CD4-positive, alpha-beta T cell (primary cell): ENCODE measurements around the gene COL6A5. TPM values are rescaled to one million over a fixed set of nuclear protein-coding genes. Genes with fewer than 3 reads are reported as not detected.
"Not testable (repeated sequence)": the region's sequence is repeated elsewhere in the genome, so short reads cannot be mapped to it uniquely, and the experiment has no call there.

Experiments used
- ATAC-seq: fragments of 200-7000 bp; cut with Tn5 transposase; one replicate; pipeline ENCODE4 v1.10.0; 2022; ENCODE audit warnings: mild to moderate bottlenecking; ENCODE audit not compliant: poor library complexity
- CTCF ChIA-PET: fragments of 350-600 bp; sonication (Branson Sonifier 250); formaldehyde crosslinking; loops from one replicate; lab custom pipeline; 2021; ENCODE audit warnings: antibody characterized with exemption, inconsistent platforms; lab: Charles Lee
- POLR2A ChIA-PET: fragments of 350-600 bp; sonication (Branson Sonifier 250); formaldehyde crosslinking; loops from one replicate; lab custom pipeline; 2021; ENCODE audit warnings: antibody characterized with exemption, inconsistent platforms; lab: Charles Lee
- DNase-seq, 14 experiments: peaks; one replicate each; pipeline ENCODE4 v3.0.0-alpha.2; 2013 to 2020; ENCODE audit warnings: mixed read lengths in 2 of 14
- H3K27ac ChIP-seq, 2 donors: one replicate each; pipeline versions ENCODE4 v1.5.1 to v1.7.0; 2013; ENCODE audit warnings: low read length in 2 of 2, low read depth in 1 of 2, mild to moderate bottlenecking in 1 of 2
- H3K27me3 ChIP-seq, 2 experiments: 1 replicate in 1 of 2; 2 replicates in 1 of 2; pipeline versions ENCODE4 v1.6.1 to v1.7.0; 2013; ENCODE audit warnings: low read length in 2 of 2, control low read depth in 1 of 2, mild to moderate bottlenecking in 1 of 2, moderate library complexity in 1 of 2; ENCODE audit not compliant: insufficient read depth in 2 of 2, control insufficient read depth in 1 of 2
- H3K36me3 ChIP-seq: one replicate; pipeline ENCODE4 v1.6.1; 2013; ENCODE audit warnings: low read length, control low read depth; ENCODE audit not compliant: insufficient read depth
- H3K4me1 ChIP-seq: one replicate; pipeline ENCODE4 v1.6.1; 2013; ENCODE audit warnings: low read length, control low read depth; ENCODE audit not compliant: insufficient read depth
- H3K4me3 ChIP-seq: one replicate; pipeline ENCODE4 v1.5.1; 2013; ENCODE audit warnings: mild to moderate bottlenecking, low read length, moderate library complexity
- H3K9me3 ChIP-seq, 2 experiments: 1 replicate in 1 of 2; 2 replicates in 1 of 2; pipeline versions ENCODE4 v1.6.1 to v1.7.0; 2013; ENCODE audit warnings: low read length in 2 of 2, mild to moderate bottlenecking in 2 of 2, control low read depth in 1 of 2, moderate library complexity in 1 of 2; ENCODE audit not compliant: control insufficient read depth in 1 of 2, insufficient read depth in 1 of 2
- H3K27ac Mint-ChIP-seq: one replicate; pipeline ENCODE4 v1.8.0; 2020; ENCODE audit warnings: mixed read lengths
- H3K27me3 Mint-ChIP-seq: one replicate; pipeline ENCODE4 v1.8.0; 2021; ENCODE audit warnings: mixed read lengths
- H3K36me3 Mint-ChIP-seq: one replicate; pipeline ENCODE4 v1.8.0; 2021; ENCODE audit warnings: low read depth, mixed read lengths
- H3K4me1 Mint-ChIP-seq: one replicate; pipeline ENCODE4 v1.8.0; 2021; ENCODE audit warnings: low read depth, mixed read lengths
- H3K4me3 Mint-ChIP-seq: one replicate; pipeline ENCODE4 v1.8.0; 2020; ENCODE audit warnings: mild to moderate bottlenecking, mixed read lengths
- H3K9me3 Mint-ChIP-seq: one replicate; pipeline ENCODE4 v1.8.0; 2020; ENCODE audit warnings: mixed read lengths
- intact Hi-C, 2 experiments: fragments of 100-400 bp; cut with DNase I in 1 of 2; cut with micrococcal nuclease in 1 of 2; formaldehyde crosslinking; loops; one replicate each; pipeline versions ENCODE4 v1.15.1 to v1.9.0; 2023 to 2025; cut with DNase I, micrococcal nuclease
- total RNA-seq, 174 experiments: library from RNA in 2 of 174; stranded (reverse) in 2 of 174; gene quantifications; one replicate each; pipeline ENCODE4 v1.2.3 and lab custom pipeline; 2021 to 2026
- TF ChIP-seq, protein P1 (sequence below): fragments of 200-600 bp; IDR thresholded peaks from one replicate; pipeline ENCODE4 v1.8.0; 2022; ENCODE audit warnings: antibody characterized with exemption, mild to moderate bottlenecking

COL6A5 gene
- total RNA-seq, 2 experiments from 2014 or later: not detected

GRCh38 chr3:130404401-130404800 lies 58.9 kb downstream of the COL6A5 start:
- intact Hi-C loops: no loop called here
- ATAC-seq: no peak
- Histone ChIP-seq H3K4me1 (no peaks in the 10 kb centered on the region), H3K9me3 (no peaks in the 10 kb centered on the region), H3K27ac (no peak overlapping the region), H3K36me3 (no peaks in the 10 kb centered on the region), H3K4me3 (no peak overlapping the region), H3K27me3 (peaks cover 0 to 2% of the 10 kb centered on the region in 2 experiments)
- no peak overlapping the region for H3K4me3 Mint-ChIP-seq
- ChIA-PET POLR2A (no interaction called here), CTCF (no interaction called here)
- H3K4me1 Mint-ChIP-seq: no peaks in the 10 kb centered on the region
- DNase-seq: no peak
- H3K27me3 Mint-ChIP-seq: peaks cover 30% of the 10 kb centered on the region
- H3K36me3 Mint-ChIP-seq: no peaks in the 10 kb centered on the region
- no peaks in the 10 kb centered on the region for H3K9me3 Mint-ChIP-seq
- TF ChIP-seq, protein P1, sequence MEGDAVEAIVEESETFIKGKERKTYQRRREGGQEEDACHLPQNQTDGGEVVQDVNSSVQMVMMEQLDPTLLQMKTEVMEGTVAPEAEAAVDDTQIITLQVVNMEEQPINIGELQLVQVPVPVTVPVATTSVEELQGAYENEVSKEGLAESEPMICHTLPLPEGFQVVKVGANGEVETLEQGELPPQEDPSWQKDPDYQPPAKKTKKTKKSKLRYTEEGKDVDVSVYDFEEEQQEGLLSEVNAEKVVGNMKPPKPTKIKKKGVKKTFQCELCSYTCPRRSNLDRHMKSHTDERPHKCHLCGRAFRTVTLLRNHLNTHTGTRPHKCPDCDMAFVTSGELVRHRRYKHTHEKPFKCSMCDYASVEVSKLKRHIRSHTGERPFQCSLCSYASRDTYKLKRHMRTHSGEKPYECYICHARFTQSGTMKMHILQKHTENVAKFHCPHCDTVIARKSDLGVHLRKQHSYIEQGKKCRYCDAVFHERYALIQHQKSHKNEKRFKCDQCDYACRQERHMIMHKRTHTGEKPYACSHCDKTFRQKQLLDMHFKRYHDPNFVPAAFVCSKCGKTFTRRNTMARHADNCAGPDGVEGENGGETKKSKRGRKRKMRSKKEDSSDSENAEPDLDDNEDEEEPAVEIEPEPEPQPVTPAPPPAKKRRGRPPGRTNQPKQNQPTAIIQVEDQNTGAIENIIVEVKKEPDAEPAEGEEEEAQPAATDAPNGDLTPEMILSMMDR: no peak
- no peak overlapping the region for H3K27ac Mint-ChIP-seq

DNA sequence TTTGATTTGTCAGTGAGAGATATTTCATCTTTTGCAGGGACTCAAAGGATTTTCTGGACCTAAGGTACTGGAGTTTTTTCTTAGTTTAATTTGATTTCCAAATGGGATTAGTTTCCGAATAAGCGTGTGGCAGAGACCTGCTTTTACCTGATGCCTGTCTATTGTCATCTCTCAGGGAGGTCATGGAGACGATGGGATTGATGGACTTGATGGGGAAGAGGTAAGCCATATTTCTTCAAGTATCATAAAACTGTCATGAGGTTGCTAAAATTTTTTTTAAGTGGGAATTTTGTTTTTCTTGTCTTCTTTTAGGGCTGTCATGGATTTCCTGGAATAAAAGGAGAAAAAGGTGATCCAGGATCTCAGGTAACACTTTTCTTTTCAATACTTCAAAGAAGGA lies 60.5 kb downstream of the COL6A5 start:
- CTCF ChIA-PET: no interaction called here
- H3K36me3 ChIP-seq: no peaks in the 10 kb centered on the region
- H3K27ac ChIP-seq: no peak overlapping the region
- TF ChIP-seq, protein P1: no peak
- Mint-ChIP-seq H3K4me1 (no peaks in the 10 kb centered on the region), H3K27ac (no peak overlapping the region), H3K4me3 (no peak overlapping the region), H3K36me3 (no peaks in the 10 kb centered on the region), H3K27me3 (peaks cover 21% of the 10 kb centered on the region), H3K9me3 (no peaks in the 10 kb centered on the region)
- no peaks in the 10 kb centered on the region for H3K9me3 ChIP-seq
- ATAC-seq (no peak), DNase-seq (no peak)
- intact Hi-C loops: no loop called here
- H3K27me3 ChIP-seq: peaks cover 0 to 2% of the 10 kb centered on the region in 2 experiments
- POLR2A ChIA-PET: no interaction called here
- no peak overlapping the region for H3K4me3 ChIP-seq
- no peaks in the 10 kb centered on the region for H3K4me1 ChIP-seq

GRCh38 chr3:130408253-130408652 lies 62.8 kb downstream of the COL6A5 start:
- DNase-seq, H3K27me3 ChIP-seq, H3K4me3 ChIP-seq, H3K27ac Mint-ChIP-seq, H3K9me3 ChIP-seq, H3K4me3 Mint-ChIP-seq, H3K36me3 Mint-ChIP-seq, H3K4me1 ChIP-seq, intact Hi-C loops, H3K4me1 Mint-ChIP-seq, ATAC-seq, POLR2A ChIA-PET, H3K36me3 ChIP-seq, CTCF ChIA-PET, H3K9me3 Mint-ChIP-seq, H3K27ac ChIP-seq: not testable (repeated sequence)
- H3K27me3 Mint-ChIP-seq: peaks cover 24% of the 10 kb centered on the region

DNA sequence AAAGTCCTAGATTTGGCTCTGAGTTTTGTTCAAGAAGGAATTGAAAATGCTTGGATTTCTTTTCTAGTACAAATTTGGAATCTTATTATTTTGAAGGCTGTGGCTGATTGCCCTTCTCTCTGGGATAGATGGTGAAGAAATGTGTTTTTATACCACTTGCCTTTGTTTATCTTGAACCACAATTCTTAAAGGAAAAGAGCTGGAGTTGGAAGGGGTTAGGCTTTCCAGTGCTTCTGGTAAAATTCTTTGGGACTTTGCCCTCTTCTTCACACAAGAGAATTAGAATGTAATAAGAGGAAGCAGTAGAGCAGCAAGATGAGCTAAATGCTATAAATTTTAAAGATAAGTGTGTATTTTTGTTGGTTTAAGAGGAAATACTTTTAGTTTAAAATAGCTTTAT lies 65.8 kb downstream of the COL6A5 start:
- H3K4me3 Mint-ChIP-seq: no peak overlapping the region
- POLR2A ChIA-PET: no interaction called here
- H3K27ac Mint-ChIP-seq: no peak overlapping the region
- no peak for ATAC-seq
- Histone ChIP-seq H3K4me1 (no peaks in the 10 kb centered on the region), H3K4me3 (no peak overlapping the region), H3K9me3 (no peaks in the 10 kb centered on the region), H3K27me3 (peaks cover 4% of the 10 kb centered on the region in 2 experiments), H3K36me3 (no peaks in the 10 kb centered on the region), H3K27ac (no peak overlapping the region)
- intact Hi-C loops: no loop called here
- TF ChIP-seq, protein P1: no peak
- no peak for DNase-seq
- H3K9me3 Mint-ChIP-seq: no peaks in the 10 kb centered on the region
- H3K4me1 Mint-ChIP-seq: no peaks in the 10 kb centered on the region
- no peaks in the 10 kb centered on the region for H3K36me3 Mint-ChIP-seq
- H3K27me3 Mint-ChIP-seq: peaks cover 25% of the 10 kb centered on the region
- CTCF ChIA-PET: no interaction called here
